HEK293 (cell line): ENCODE measurements around the gene TBC1D14.

ENCODE experiments used
- GLIS1 ChIP-seq: fragments of 450-650 bp; formaldehyde crosslinking; IDR thresholded peaks from 2 replicates; pipeline ENCODE4 v1.5.1; 2016; ENCODE audit warnings: missing biosample characterization, missing genetic modification characterization
- IKZF3 ChIP-seq: fragments of 450-650 bp; IDR thresholded peaks from 2 replicates; pipeline ENCODE4 v1.5.0; 2018; ENCODE audit warnings: missing biosample characterization, mild to moderate bottlenecking, missing genetic modification characterization, moderate library complexity
- KLF16 ChIP-seq: fragments of 450-650 bp; formaldehyde crosslinking; IDR thresholded peaks from 2 replicates; pipeline ENCODE4 v1.5.1; 2017; ENCODE audit warnings: missing biosample characterization, missing genetic modification characterization
- SP2 ChIP-seq: fragments of 450-650 bp; formaldehyde crosslinking; IDR thresholded peaks from 2 replicates; pipeline ENCODE4 v1.5.1; 2016; ENCODE audit warnings: missing biosample characterization, missing genetic modification characterization
- ZBTB8A ChIP-seq: fragments of 450-650 bp; formaldehyde crosslinking; IDR thresholded peaks from 2 replicates; pipeline ENCODE4 v1.5.1; 2016; ENCODE audit warnings: missing biosample characterization, missing genetic modification characterization
- ZNF146 ChIP-seq: fragments of 450-650 bp; formaldehyde crosslinking; IDR thresholded peaks from 2 replicates; pipeline ENCODE4 v1.5.1; 2016; ENCODE audit warnings: missing biosample characterization, missing genetic modification characterization
- ZNF16 ChIP-seq: fragments of 450-650 bp; formaldehyde crosslinking; IDR thresholded peaks from 2 replicates; pipeline ENCODE4 v1.5.1; 2016; ENCODE audit warnings: low read depth, missing biosample characterization, missing genetic modification characterization
- ZNF174 ChIP-seq: fragments of 450-650 bp; formaldehyde crosslinking; IDR thresholded peaks from 2 replicates; pipeline ENCODE4 v1.5.0; 2017; ENCODE audit warnings: missing biosample characterization, mild to moderate bottlenecking, missing genetic modification characterization
- ZNF274 ChIP-seq, 2 experiments: fragments of 200-500 bp in 1 of 2; fragments of 450-650 bp in 1 of 2; sonication (Bioruptor generic) in 1 of 2; formaldehyde crosslinking in 1 of 2; IDR thresholded peaks; 2 replicates each; pipeline versions ENCODE4 v1.5.1 to v1.6.1; 2014 to 2016; ENCODE audit warnings: borderline replicate concordance in 1 of 2, inconsistent platforms in 1 of 2, low read length in 1 of 2, missing biosample characterization in 1 of 2, missing genetic modification characterization in 1 of 2
- ZNF404 ChIP-seq: fragments of 450-650 bp; formaldehyde crosslinking; IDR thresholded peaks from 2 replicates; pipeline ENCODE4 v1.5.1; 2017; ENCODE audit warnings: missing biosample characterization, missing genetic modification characterization
- ZNF501 ChIP-seq: fragments of 450-650 bp; formaldehyde crosslinking; IDR thresholded peaks from 2 replicates; pipeline ENCODE4 v1.5.1; 2016; ENCODE audit warnings: missing biosample characterization, missing genetic modification characterization
- ZNF549 ChIP-seq: fragments of 450-650 bp; IDR thresholded peaks from 2 replicates; pipeline ENCODE4 v1.5.1; 2018; ENCODE audit warnings: missing biosample characterization, missing genetic modification characterization, mild to moderate bottlenecking, inconsistent platforms, moderate library complexity
- ZNF571 ChIP-seq: fragments of 450-650 bp; formaldehyde crosslinking; IDR thresholded peaks from 2 replicates; pipeline ENCODE4 v1.5.0; 2017; ENCODE audit warnings: missing biosample characterization, missing genetic modification characterization
- ZNF600 ChIP-seq: fragments of 450-650 bp; formaldehyde crosslinking; IDR thresholded peaks from 2 replicates; pipeline ENCODE4 v1.5.1; 2016; ENCODE audit warnings: missing biosample characterization, missing genetic modification characterization
- ZNF654 ChIP-seq: fragments of 450-650 bp; formaldehyde crosslinking; IDR thresholded peaks from 2 replicates; pipeline ENCODE4 v1.5.1; 2016; ENCODE audit warnings: low read depth, missing biosample characterization, missing genetic modification characterization
- ZNF677 ChIP-seq: fragments of 450-650 bp; IDR thresholded peaks from 2 replicates; pipeline ENCODE4 v1.5.0; 2018; ENCODE audit warnings: missing biosample characterization, mild to moderate bottlenecking, missing genetic modification characterization, moderate library complexity
- ZNF747 ChIP-seq: fragments of 450-650 bp; formaldehyde crosslinking; IDR thresholded peaks from 2 replicates; pipeline ENCODE4 v1.5.1; 2016; ENCODE audit warnings: missing biosample characterization, missing genetic modification characterization
- ZNF777 ChIP-seq: fragments of 450-650 bp; formaldehyde crosslinking; IDR thresholded peaks from 2 replicates; pipeline ENCODE4 v1.5.1; 2017; ENCODE audit warnings: missing biosample characterization, missing genetic modification characterization, borderline replicate concordance
- ZNF830 ChIP-seq: fragments of 450-650 bp; IDR thresholded peaks from 2 replicates; pipeline ENCODE4 v1.5.0; 2018; ENCODE audit warnings: missing biosample characterization, missing genetic modification characterization, low read depth, mild to moderate bottlenecking, moderate library complexity
- ZSCAN30 ChIP-seq: fragments of 450-650 bp; IDR thresholded peaks from 2 replicates; pipeline ENCODE4 v1.5.1; 2018; ENCODE audit warnings: missing biosample characterization, mild to moderate bottlenecking, missing genetic modification characterization, moderate library complexity
- ZXDB ChIP-seq: fragments of 450-650 bp; formaldehyde crosslinking; IDR thresholded peaks from 2 replicates; pipeline ENCODE4 v1.5.1; 2016; ENCODE audit warnings: missing biosample characterization, missing genetic modification characterization
- TF ChIP-seq, protein P1 (sequence below): fragments of 450-650 bp; formaldehyde crosslinking; IDR thresholded peaks from 2 replicates; pipeline ENCODE4 v1.5.1; 2016; ENCODE audit warnings: missing biosample characterization, missing genetic modification characterization, borderline replicate concordance
- TF ChIP-seq, protein P2 (sequence below): fragments of 450-650 bp; formaldehyde crosslinking; IDR thresholded peaks from 2 replicates; pipeline ENCODE4 v1.5.1; 2016; ENCODE audit warnings: missing biosample characterization, missing genetic modification characterization, borderline replicate concordance
- TF ChIP-seq, protein P3 (sequence below): fragments of 450-650 bp; formaldehyde crosslinking; IDR thresholded peaks from 2 replicates; pipeline ENCODE4 v1.5.1; 2016; ENCODE audit warnings: missing biosample characterization, missing genetic modification characterization
- TF ChIP-seq, protein P4 (sequence below): fragments of 450-650 bp; formaldehyde crosslinking; IDR thresholded peaks from 2 replicates; pipeline ENCODE4 v1.5.1; 2016; ENCODE audit warnings: missing biosample characterization, missing genetic modification characterization
- TF ChIP-seq, protein P5 (sequence below): fragments of 450-650 bp; formaldehyde crosslinking; IDR thresholded peaks from 2 replicates; pipeline ENCODE4 v1.5.1; 2016; ENCODE audit warnings: missing biosample characterization, missing genetic modification characterization, low read depth

TBC1D14 gene

DNA sequence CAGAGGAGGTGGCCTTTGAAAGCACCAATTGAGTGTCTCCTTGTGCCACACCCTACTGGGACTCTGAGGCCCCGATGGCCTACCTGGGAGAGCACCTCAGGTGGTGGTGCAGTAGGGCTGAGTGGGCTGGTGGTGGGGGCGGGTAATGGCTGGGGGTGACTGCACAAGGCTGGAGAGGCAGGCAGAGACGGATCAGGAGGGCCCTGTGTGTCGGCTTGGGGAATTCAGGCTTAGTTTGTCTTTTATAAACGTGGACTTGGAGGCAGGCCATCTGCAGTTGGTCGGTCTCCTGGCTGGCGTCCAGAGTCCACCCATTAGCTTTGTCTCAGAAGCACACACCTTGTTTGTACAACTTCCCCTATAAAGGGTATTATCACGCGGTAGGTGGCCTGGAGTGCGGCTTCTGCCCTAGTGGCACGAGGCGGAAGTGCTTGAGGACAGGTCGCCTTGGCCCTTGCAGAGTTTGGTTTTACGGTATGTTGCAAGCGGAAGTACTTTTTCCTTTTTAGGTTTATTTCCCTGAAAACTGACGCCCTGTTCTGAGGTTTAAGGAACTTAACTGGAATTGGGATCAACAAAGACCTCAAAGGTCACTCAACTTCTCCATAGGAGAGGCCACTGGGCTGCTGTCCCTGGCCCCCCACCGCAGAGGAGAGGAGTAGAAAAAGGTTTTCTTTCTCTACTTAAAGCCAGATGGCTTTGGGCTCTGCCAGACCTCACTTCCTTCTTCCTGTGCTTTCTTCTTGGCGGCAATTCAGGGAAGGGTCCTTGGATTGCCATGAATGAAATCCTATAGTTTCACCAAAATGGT, 8.0 kb downstream of the TBC1D14 start (continued):
- TF ChIP-seq, protein P1, sequence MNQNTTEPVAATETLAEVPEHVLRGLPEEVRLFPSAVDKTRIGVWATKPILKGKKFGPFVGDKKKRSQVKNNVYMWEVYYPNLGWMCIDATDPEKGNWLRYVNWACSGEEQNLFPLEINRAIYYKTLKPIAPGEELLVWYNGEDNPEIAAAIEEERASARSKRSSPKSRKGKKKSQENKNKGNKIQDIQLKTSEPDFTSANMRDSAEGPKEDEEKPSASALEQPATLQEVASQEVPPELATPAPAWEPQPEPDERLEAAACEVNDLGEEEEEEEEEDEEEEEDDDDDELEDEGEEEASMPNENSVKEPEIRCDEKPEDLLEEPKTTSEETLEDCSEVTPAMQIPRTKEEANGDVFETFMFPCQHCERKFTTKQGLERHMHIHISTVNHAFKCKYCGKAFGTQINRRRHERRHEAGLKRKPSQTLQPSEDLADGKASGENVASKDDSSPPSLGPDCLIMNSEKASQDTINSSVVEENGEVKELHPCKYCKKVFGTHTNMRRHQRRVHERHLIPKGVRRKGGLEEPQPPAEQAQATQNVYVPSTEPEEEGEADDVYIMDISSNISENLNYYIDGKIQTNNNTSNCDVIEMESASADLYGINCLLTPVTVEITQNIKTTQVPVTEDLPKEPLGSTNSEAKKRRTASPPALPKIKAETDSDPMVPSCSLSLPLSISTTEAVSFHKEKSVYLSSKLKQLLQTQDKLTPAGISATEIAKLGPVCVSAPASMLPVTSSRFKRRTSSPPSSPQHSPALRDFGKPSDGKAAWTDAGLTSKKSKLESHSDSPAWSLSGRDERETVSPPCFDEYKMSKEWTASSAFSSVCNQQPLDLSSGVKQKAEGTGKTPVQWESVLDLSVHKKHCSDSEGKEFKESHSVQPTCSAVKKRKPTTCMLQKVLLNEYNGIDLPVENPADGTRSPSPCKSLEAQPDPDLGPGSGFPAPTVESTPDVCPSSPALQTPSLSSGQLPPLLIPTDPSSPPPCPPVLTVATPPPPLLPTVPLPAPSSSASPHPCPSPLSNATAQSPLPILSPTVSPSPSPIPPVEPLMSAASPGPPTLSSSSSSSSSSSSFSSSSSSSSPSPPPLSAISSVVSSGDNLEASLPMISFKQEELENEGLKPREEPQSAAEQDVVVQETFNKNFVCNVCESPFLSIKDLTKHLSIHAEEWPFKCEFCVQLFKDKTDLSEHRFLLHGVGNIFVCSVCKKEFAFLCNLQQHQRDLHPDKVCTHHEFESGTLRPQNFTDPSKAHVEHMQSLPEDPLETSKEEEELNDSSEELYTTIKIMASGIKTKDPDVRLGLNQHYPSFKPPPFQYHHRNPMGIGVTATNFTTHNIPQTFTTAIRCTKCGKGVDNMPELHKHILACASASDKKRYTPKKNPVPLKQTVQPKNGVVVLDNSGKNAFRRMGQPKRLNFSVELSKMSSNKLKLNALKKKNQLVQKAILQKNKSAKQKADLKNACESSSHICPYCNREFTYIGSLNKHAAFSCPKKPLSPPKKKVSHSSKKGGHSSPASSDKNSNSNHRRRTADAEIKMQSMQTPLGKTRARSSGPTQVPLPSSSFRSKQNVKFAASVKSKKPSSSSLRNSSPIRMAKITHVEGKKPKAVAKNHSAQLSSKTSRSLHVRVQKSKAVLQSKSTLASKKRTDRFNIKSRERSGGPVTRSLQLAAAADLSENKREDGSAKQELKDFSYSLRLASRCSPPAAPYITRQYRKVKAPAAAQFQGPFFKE = no peak
- no peak for TF ChIP-seq KLF16 (tag by site-specific recombination)
- TF ChIP-seq, protein P2, sequence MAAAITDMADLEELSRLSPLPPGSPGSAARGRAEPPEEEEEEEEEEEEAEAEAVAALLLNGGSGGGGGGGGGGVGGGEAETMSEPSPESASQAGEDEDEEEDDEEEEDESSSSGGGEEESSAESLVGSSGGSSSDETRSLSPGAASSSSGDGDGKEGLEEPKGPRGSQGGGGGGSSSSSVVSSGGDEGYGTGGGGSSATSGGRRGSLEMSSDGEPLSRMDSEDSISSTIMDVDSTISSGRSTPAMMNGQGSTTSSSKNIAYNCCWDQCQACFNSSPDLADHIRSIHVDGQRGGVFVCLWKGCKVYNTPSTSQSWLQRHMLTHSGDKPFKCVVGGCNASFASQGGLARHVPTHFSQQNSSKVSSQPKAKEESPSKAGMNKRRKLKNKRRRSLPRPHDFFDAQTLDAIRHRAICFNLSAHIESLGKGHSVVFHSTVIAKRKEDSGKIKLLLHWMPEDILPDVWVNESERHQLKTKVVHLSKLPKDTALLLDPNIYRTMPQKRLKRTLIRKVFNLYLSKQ = no peak
- TF ChIP-seq ZXDB (tag by site-specific recombination) = peak; percentile 78
- no peak for TF ChIP-seq ZNF654 (tag by site-specific recombination)
- TF ChIP-seq ZNF16 = no peak
- no peak for TF ChIP-seq ZNF747 (tag by site-specific recombination)
- TF ChIP-seq, protein P3, sequence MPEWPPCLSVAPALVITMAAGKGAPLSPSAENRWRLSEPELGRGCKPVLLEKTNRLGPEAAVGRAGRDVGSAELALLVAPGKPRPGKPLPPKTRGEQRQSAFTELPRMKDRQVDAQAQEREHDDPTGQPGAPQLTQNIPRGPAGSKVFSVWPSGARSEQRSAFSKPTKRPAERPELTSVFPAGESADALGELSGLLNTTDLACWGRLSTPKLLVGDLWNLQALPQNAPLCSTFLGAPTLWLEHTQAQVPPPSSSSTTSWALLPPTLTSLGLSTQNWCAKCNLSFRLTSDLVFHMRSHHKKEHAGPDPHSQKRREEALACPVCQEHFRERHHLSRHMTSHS (tag by site-specific recombination) = no peak
- 0 out of 2 replicates have a peak, but pooled peaks have one; percentile 24 for TF ChIP-seq ZSCAN30
- TF ChIP-seq SP2 (tag by site-specific recombination) = peak; percentile 27; the same call in 1 of the 2 replicates
- no peak for TF ChIP-seq IKZF3 (tag by site-specific recombination)
- TF ChIP-seq ZNF677 (tag by site-specific recombination) = no peak
- TF ChIP-seq ZNF174 = no peak
- TF ChIP-seq GLIS1 (tag by site-specific recombination) = peak; percentile 95
- TF ChIP-seq ZNF830 (tag by site-specific recombination) = no peak
- no peak for TF ChIP-seq ZNF404
- TF ChIP-seq ZBTB8A (tag by site-specific recombination) = no peak; the same call in 1 of the 2 replicates
- TF ChIP-seq ZNF571 (tag by site-specific recombination) = no peak
- TF ChIP-seq ZNF777 (tag by site-specific recombination) = no peak
- no peak for TF ChIP-seq ZNF501 (tag by site-specific recombination)
- peak; percentile 70 for TF ChIP-seq ZNF600 (tag by site-specific recombination)
- no peak for TF ChIP-seq ZNF274 (IDR thresholded peaks at IDR 0.05; ENCODE audit: low read length)
- TF ChIP-seq ZNF274 (tag by site-specific recombination; IDR thresholded peaks at IDR 0.05; ENCODE audit: borderline replicate concordance) = no peak
- TF ChIP-seq ZNF146 (tag by site-specific recombination) = no peak
- TF ChIP-seq, protein P4, sequence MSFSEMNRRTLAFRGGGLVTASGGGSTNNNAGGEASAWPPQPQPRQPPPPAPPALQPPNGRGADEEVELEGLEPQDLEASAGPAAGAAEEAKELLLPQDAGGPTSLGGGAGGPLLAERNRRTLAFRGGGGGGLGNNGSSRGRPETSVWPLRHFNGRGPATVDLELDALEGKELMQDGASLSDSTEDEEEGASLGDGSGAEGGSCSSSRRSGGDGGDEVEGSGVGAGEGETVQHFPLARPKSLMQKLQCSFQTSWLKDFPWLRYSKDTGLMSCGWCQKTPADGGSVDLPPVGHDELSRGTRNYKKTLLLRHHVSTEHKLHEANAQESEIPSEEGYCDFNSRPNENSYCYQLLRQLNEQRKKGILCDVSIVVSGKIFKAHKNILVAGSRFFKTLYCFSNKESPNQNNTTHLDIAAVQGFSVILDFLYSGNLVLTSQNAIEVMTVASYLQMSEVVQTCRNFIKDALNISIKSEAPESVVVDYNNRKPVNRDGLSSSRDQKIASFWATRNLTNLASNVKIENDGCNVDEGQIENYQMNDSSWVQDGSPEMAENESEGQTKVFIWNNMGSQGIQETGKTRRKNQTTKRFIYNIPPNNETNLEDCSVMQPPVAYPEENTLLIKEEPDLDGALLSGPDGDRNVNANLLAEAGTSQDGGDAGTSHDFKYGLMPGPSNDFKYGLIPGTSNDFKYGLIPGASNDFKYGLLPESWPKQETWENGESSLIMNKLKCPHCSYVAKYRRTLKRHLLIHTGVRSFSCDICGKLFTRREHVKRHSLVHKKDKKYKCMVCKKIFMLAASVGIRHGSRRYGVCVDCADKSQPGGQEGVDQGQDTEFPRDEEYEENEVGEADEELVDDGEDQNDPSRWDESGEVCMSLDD (tag by site-specific recombination) = no peak
- no peak for TF ChIP-seq ZNF549 (tag by site-specific recombination)
- TF ChIP-seq, protein P5, sequence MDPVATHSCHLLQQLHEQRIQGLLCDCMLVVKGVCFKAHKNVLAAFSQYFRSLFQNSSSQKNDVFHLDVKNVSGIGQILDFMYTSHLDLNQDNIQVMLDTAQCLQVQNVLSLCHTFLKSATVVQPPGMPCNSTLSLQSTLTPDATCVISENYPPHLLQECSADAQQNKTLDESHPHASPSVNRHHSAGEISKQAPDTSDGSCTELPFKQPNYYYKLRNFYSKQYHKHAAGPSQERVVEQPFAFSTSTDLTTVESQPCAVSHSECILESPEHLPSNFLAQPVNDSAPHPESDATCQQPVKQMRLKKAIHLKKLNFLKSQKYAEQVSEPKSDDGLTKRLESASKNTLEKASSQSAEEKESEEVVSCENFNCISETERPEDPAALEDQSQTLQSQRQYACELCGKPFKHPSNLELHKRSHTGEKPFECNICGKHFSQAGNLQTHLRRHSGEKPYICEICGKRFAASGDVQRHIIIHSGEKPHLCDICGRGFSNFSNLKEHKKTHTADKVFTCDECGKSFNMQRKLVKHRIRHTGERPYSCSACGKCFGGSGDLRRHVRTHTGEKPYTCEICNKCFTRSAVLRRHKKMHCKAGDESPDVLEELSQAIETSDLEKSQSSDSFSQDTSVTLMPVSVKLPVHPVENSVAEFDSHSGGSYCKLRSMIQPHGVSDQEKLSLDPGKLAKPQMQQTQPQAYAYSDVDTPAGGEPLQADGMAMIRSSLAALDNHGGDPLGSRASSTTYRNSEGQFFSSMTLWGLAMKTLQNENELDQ (tag by site-specific recombination) = no peak
